GM18511 (cell line): ENCODE results near the gene NPTX2.
A peak's percentile ranks its signal among the peaks of the same experiment; 100 is the strongest.

Experiments used
- ATAC-seq: cut with Tn5 transposase; IDR thresholded peaks from one replicate; pipeline ENCODE4 v1.9.1; 2021; ENCODE audit warnings: mild to moderate bottlenecking, moderate library complexity; ENCODE audit not compliant: unreplicated experiment

The NPTX2 gene

DNA sequence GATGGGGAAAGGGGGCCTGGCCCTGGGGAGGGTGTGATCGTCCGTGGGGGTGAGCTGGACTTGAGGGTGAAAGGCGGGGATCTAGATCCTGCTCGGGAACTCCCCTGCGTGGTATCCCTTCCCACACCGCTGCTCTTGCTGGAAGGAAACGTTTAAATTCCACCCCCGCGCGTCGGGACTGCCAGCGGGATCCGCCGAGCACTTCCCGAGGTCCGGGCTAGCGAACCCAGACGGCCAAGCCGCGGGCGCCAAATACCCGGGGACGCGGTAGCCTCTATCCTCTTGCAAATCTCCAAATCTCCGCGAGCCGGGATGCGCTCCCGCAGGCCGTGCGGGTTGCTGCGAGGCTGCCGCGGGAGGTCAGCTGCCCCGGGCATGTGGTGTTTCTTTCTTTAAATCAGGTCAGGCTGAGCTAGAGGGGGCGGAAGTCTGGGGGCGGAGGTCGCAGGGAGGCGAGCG lies 904 bp downstream of the NPTX2 start:
- ATAC-seq: no peak

DNA sequence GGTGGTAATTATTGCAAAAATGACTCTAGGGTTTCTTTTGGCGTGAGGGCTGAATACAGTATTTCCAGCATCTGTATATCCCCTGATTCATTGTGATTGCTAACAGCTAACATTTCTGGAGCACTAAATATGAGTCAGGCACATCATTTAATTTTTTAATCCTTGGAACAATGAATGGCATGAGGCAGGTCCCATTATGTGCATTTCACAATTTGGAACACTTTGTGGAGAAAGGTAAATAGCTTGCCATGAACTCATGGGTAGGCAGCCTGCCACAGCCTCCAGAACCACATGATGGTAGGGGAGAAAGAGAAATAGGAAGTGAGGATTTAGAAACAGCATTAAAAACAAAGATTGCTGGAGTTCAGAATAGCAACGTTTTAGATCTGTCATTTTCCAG lies 1.7 kb downstream of the NPTX2 start:
- no peak for ATAC-seq

DNA sequence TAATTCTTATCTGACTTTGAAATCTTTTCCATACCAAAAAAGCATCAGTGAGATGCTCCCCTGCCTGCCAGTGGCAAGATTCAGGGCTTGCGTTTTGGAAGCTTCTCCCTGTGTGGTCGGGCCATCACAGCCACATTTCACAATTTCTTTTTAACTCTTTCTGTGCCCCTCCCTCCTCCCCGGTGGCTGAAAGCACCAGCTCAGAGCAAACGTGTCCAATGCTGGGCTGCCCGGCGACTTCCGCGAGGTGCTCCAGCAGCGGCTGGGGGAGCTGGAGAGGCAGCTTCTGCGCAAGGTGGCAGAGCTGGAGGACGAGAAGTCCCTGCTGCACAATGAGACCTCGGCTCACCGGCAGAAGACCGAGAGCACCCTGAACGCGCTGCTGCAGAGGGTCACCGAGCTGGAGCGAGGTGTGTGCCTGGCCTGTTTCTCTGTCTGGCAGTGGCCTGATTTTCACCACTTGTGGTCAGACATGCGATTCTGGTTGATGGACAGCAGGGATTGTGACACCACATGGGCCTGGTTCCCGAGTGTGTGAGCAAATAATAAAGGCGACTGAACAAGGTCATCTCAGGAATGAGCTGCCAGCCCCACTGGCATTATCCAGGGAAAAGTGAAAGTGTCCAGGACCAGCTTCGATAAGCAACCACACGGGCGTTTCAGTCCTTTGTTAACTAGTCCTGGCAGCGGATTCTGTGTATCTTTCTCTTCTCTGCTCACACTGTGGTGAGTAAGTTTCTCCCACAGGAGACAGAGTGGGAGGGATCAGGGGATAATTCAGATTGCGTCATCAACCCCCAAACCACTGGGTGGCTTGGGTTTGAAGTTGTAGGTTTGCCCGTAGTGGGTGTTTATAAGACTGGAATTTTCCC lies 2.6 kb downstream of the NPTX2 start:
- ATAC-seq: no peak

DNA sequence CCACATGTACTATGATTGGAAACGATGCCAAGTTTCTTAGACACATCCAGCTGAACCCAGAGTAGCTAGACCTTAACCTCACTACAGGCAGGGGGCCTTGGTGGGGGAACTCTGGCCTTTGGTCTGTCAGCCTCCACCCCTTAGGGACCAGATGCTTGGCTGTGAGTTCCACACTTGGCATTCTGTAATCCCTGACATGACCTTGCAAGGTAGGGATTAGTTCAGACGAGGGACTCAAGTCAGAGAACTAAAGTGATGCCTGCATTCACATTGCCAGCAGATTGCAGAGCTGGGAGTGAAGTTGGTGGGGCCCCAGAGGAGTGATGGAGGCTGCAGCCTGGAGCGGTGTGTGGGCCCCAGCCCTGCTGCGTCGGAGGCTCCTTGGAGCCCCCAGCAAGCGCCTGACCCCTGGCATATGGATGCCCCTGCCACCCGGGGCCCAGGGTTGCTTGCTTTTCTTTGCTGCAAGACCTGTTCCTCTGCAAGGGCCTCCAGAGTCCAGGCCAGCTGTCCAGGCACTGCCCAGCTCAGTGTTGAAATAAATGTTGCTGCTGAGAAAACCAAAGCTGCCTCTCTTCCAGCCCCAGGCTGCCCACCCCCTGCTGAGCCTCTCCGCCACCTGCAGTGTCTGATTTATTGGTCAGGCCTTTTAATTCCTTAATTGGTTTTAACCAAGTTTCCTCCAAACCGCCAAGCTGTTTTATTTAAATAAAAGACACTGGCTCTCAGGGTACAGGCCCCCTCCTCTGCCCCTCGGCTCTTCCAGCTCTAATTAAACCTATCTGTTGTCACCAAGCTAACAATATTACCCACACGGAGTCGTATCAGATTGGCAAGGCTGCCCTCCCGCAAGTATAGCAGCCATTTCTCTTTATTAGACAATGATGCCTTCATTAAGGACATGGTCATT lies 4.7 kb downstream of the NPTX2 start:
- no peak for ATAC-seq

DNA sequence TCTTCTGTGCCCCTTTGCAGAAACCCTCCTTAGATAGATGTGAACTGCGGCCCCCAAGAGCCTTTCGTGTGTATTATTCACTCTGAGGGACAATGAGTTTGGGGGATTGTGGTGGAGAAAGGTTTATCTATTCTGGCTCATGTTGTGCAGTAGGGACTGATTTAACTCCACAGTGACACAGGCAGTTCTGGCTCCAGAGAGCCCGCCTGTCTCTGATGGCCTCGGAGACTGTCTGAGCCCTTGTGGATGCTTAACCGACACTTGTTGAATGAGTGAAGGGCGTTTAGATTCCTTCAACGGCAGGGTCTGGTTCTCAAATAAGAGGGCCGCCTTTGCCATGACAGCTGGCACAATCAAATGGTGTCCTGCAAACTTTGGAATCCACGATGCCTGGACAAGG lies 5.8 kb downstream of the NPTX2 start:
- no peak for ATAC-seq

DNA sequence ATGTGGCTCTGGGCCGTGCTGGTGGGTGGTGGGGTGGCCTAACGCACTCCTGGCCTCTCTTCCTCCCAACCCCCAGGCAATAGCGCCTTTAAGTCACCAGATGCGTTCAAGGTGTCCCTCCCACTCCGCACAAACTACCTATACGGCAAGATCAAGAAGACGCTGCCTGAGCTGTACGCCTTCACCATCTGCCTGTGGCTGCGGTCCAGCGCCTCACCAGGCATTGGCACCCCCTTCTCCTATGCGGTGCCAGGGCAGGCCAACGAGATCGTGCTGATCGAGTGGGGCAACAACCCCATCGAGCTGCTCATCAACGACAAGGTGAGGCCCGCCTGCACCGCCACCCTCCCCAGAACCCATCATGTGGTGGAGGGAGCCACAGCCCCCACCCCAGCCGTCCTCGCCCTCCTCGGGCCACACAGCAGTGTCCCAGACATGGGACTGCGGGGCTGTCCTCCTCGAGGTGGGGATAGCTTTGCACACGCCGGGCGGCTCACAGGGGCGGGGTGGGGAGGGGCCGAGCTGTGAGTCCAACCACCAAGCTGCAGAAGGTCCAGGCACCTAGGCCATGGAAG lies 7.8 kb downstream of the NPTX2 start:
- no peak for ATAC-seq

DNA sequence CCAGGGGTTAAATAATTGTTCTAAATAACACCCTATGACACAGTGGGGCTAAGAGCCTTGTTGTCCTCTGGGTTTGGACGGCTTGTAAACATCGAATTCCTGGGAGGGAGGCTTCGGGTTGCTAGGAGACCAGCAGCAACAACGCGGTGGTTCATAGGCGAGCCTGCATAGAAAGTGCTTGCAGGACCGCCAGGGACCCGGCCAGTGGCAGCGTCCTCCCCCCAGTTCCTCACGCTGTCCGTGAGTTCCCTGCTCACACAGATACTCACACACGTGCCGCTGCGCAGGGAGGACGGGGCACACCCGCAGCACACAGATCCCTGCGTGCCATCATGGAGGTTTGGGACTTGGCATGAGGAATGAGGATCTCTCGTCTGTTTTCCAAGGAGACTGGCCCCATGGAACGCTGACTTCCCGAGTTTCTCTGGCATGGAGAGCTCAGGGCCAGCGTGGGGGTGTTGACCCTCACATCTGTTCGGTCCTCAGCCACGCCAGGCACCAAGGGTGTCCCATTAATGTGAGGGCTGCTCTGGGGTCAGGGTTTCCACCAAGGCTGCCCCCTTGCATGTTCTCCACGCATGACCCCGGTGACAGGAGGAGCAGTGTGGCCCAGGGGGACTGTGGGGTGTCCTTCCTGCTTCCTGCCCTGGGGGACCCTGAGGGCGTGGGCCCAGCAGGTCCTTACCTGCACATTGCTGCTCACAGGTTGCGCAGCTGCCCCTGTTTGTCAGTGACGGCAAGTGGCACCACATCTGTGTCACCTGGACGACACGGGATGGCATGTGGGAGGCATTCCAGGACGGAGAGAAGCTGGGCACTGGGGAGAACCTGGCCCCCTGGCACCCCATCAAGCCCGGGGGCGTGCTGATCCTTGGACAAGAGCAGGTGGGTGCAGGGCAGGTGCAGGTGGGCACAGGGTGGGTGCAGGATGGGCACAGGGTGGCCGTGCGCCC lies 9.7 kb downstream of the NPTX2 start:
- ATAC-seq: no peak

DNA sequence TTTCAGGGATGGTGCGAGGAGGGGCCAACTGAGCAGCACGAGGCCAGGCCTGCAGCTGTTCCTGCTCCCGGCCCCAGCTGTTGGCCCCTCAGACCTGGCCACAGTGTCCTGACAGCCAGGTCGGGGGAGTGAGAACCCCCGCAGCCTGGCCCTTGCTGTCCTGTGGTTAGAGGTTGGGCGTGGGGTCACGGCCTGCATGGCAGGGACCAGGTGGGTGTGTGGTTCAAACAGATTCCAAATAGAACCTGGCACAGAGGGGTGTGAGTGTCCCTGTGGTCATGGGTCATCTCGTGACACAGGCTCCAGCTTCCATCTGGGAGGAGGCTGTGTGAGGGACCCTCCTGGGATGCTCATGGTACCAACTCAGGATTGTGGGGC lies 10.3 kb downstream of the NPTX2 start:
- no peak for ATAC-seq

DNA sequence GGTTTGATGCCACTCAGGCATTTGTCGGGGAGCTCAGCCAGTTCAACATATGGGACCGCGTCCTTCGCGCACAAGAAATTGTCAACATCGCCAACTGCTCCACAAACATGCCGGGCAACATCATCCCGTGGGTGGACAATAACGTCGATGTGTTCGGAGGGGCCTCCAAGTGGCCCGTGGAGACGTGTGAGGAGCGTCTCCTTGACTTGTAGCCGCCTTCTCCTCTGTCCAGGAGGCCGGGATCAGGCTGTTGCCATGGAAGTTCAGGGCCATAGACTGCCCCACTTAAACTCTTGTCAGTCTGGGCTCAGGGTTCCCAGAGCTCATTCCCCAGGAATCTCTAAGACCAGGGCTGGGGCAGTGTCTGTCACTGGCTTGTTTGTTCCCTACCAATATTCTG lies 11.3 kb downstream of the NPTX2 start:
- no peak for ATAC-seq

DNA sequence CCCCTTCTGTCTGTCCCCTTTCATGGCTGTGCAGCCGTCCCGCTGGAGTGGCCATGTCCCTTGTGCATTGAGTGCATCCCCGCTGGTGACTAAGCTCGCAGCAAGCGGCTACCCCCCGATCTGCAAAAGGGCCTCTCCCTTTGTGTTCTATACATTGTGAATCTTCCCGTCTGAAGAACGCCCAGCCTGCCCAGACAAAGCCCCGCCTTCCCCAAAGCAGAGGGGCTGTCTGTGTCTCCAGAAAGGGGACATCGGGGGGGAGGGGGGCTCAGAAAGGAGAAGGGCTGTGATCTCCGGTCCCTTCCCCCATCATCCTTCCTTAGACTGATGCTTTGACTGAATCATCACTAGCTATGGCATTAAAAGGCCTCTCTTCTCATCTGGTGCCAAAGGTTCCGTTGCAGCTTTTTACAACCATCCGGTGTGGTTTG lies 11.9 kb downstream of the NPTX2 start:
- ATAC-seq: no peak

DNA sequence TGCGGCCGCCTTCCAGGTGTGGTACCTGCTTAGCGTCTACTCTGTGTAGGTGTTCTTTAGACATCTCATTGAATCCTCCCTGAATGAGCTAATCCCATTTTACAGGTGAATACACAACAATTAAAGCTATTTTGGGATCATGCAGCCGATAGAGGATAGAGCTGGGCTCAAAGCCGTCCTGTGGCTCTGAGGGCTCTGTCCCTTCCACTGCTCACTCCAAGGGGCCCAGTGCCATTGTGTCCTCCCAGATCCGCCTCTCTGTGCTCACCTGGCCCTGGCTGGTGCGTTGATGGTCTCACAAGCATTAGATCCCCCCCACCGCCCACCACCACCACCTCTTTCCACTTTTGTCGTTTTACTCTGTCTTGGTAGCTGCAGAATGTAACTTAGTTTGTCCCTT lies 13.1 kb downstream of the NPTX2 start:
- ATAC-seq: no peak

DNA sequence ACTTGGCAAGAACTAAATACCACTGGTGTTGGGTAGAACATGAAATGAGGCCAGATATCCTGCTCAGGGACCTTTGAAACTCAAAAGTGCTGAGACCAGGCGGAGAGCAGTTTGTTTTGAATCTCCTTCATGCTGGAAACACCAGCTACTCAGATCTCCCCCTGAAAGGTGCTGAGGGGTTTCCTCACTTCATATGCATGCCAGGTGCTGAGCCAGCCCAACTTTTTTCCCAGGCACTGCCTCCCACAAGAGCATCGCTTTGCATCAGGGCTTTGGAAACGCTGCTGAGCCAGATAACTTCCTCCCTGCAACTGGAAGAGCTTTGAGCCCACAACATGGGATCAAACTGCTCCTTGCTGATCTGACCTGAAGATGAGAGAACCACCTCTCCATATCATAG lies 13.7 kb downstream of the NPTX2 start:
- ATAC-seq: no peak

DNA sequence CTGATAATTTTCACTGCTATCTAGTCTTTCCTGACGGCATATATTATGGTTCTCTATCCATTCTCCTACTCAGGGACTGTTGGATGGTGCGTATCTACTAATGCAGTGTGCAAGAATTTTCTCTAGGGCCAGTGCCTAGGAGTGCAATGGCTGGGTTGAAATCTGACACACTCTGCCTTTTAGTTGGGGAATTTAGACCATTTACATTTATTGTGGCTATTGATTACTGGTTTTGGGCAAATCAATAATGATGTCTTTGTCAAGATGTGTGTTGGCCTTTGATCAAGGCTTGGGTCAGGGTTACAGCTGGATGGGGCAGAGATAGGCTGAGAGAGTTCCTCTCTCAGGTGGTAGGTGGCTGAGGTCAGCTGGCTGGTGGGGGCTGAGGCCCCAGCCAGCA lies 21.8 kb downstream of the NPTX2 start:
- ATAC-seq: no peak

DNA sequence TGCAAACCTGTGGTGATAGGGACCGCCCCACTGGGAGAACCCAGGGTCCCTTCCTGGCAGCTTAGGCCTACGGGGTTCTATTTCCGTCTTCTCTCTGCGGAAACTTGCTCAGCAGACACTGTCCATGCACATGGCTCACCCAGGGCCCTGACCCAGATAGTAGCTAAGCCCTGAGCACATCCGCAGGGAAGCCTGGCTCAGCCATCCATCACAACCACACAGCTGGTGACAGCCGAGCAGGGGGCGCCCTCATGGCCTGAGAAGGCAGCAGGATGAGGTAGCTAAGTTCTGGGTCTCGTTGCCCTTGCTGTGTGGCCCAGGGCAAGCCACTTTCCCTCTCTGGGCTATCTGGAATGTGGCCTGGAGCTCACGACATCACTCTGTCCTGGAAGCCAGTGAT lies 23.3 kb downstream of the NPTX2 start:
- no peak for ATAC-seq

DNA sequence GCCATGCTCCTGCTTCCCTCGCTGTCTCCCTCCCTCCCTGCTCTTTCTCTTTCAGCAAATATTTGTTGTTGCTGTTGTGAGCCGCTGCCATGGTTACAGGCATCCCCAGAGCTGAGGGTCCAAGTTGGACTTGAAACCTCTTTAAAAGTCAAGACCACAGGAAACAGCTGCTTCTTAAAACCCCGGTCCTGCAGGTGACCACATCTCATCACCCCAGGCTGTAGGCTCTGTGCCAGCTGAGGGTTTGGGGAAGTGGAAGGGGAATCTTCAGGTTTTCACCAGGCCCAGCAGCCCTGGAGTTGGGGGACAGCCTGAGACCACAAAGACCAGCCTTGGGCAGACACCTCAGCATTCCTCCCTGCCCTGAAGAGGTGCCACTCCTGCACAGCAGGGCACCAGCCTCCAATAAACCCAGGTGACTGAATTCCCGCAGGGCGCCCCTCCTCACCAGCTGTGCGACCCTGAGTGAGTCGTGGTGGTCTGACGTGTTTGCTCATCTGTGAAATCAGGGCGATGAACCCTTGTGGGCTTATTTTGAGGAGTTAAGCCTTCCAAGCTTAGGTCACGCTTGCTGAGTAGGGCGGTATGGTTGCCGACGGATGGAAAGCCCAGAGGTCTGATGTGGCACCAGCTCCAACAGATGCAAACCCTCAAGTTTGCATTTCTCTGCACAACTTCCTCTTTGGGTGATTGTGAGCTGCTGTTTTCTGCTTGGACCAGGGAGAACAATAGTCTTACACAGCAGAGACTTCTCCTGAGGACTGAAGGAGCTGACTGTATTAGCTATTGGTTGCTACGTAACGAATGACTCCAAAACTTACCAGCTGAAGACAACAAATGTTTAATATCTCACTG lies 24.8 kb downstream of the NPTX2 start:
- peak; percentile 82 for ATAC-seq

DNA sequence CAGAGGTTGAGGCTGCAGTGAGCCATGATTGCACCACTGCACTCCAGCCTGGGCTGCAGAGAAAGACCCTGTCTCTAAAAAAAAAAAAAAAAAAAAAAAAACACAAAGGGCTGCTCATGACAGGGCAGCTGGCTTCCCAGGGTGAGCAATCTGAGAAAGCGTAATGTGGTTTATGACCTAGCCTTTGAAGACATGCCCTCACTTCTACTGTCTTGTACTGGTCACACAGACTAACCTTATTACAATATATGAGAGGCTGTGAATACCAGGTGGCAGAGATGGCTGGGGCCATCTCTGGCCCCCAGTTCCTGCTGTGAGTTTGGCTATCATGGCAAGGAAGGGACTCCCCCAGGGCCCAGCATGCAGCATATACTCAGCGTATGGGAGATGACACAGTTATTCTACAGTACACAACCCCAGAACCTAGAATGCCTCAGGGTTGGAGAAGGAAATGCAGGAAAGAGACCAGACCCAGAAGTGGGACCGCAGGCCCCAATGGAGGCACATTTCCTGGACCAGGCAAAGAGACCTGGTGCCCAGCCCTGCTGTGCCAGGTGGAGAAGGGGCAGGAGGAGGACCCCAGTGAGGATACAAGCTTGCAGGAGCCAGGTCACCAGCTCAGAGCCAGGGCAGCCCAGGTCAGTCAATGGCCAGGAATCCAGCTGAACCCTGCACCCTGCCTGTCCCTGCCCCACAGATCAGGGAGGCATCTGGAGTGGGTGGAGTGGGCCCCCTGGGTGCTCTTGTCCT lies 26.3 kb downstream of the NPTX2 start:
- peak; percentile 37 for ATAC-seq

DNA sequence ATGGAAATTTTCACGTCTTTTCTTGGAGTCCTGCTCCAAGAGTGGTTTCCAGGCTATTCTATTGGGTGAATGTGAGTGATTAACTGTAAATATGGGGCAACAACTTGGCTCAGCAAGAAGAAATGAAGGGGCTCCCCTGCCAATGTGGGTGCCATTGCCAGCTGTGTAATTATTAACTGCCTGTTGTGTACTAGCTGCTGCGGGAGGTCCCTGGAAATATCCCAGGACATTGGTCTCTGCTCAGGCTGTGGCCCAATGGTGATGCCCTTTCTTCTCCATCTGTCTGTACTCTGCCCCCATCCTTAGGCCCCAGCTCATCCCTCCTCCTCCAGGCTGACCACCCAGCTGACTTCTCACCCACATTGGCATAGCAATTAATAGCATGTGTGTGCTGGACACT lies 29.4 kb downstream of the NPTX2 start:
- ATAC-seq: no peak

DNA sequence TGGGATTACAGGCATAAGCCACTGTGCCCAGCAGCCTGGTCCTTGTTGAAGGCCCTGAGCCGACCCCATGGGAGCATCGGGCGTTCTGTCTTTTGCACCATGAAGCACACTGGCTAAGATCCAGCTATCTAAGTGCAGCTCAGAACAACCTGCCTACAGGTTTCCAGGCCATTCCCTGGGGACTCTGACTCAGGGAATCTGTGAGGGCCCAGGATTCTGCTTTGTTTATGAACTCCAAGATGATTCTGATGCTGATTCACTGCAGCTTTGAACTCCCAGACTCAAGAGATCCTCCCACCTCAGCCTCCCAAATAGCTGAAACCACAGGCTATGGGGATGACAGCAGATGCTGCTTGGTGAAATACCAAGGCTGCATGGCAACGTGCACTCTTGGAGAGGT lies 30.2 kb downstream of the NPTX2 start:
- no peak for ATAC-seq

DNA sequence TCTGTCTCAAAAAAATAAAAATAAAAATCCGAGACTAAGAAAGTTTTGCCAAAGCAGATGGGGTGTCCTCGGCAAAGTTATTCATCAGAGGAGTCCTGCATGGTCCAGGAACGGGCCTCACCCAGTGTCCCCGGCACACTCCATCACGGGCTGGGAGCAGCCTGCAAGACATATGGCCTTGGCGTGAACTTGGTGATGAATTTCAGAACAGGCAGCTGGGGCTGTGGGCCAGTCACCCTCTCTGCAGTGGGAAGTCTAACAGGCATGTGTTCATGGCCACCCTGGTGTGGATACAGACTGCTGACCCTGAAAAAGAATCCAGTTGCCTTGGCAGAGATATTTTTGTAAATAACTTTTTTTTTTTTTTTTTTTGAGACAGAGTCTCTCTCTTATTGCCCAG lies 34.7 kb downstream of the NPTX2 start:
- ATAC-seq: no peak
